Measurements from ENCODE around the gene LRFN2.

- TF ChIP-seq, protein P1, sequence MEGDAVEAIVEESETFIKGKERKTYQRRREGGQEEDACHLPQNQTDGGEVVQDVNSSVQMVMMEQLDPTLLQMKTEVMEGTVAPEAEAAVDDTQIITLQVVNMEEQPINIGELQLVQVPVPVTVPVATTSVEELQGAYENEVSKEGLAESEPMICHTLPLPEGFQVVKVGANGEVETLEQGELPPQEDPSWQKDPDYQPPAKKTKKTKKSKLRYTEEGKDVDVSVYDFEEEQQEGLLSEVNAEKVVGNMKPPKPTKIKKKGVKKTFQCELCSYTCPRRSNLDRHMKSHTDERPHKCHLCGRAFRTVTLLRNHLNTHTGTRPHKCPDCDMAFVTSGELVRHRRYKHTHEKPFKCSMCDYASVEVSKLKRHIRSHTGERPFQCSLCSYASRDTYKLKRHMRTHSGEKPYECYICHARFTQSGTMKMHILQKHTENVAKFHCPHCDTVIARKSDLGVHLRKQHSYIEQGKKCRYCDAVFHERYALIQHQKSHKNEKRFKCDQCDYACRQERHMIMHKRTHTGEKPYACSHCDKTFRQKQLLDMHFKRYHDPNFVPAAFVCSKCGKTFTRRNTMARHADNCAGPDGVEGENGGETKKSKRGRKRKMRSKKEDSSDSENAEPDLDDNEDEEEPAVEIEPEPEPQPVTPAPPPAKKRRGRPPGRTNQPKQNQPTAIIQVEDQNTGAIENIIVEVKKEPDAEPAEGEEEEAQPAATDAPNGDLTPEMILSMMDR (conservative IDR thresholded peaks at IDR 0.05 in 1 of 2, IDR thresholded peaks at IDR 0.05 in 1 of 2; ENCODE audit: extremely low read depth in 1 of 2, insufficient read depth in 1 of 2, low read depth in 1 of 2, low read length in 2 of 2), result no peak
- TF ChIP-seq EZH2 (IDR thresholded peaks at IDR 0.05; ENCODE audit: borderline replicate concordance, low read length), result no peak
These were observed 58.1 kb downstream of the LRFN2 start for GRCh38 chr6:40529040-40529439.

Data from mammary epithelial cell (primary cell).